BJ (cell line): ENCODE data around the gene PRL. TPM values are rescaled to one million over a fixed set of nuclear protein-coding genes. Genes with fewer than 3 reads are reported as not detected.

ENCODE experiments used
- CTCF ChIA-PET: fragments of 350-600 bp; formaldehyde crosslinking; extraction: SDS; loops from one replicate; lab custom pipeline; 2021; ENCODE audit warnings: antibody characterized with exemption, inconsistent platforms; lab: Yijun Ruan, JAX
- POLR2A ChIA-PET: fragments of 300-600 bp; sonication (Branson Sonifier 250); formaldehyde crosslinking; extraction: SDS; loops from one replicate; lab custom pipeline; 2021; ENCODE audit warnings: antibody characterized with exemption; lab: Charles Lee
- DNase-seq: peaks from one replicate; pipeline ENCODE4 v3.0.0-alpha.2; 2011; ENCODE audit warnings: low read depth
- H3K27me3 ChIP-seq: 2 replicates; pipeline ENCODE4 v1.6.0; 2011; ENCODE audit warnings: low read length; ENCODE audit not compliant: control insufficient read depth, insufficient read depth
- H3K36me3 ChIP-seq: 2 replicates; pipeline ENCODE4 v1.5.1; 2011; ENCODE audit warnings: low read length; ENCODE audit not compliant: control insufficient read depth, insufficient read depth
- H3K4me3 ChIP-seq: 2 replicates; pipeline ENCODE4 v1.5.1; 2011; ENCODE audit warnings: low read depth, mild to moderate bottlenecking, control low read depth, low read length
- polyA plus RNA-seq: library from polyadenylated mRNA; depleted of rRNA; stranded (reverse); fragments of >200 nt; gene quantifications from 2 replicates; pipeline ENCODE4 v1.2.3, GENCODE V29; 2011
- TF ChIP-seq, protein P1 (sequence below): IDR thresholded peaks from 2 replicates; pipeline ENCODE4 v1.5.1; 2011; ENCODE audit warnings: low read depth, mild to moderate bottlenecking, control low read depth, inconsistent platforms, low read length, moderate library complexity; ENCODE audit not compliant: insufficient read depth

The PRL gene
- polyA plus RNA-seq, 1 experiment, result not detected

- ChIA-PET CTCF (no interaction called here), POLR2A (no interaction called here)
- no peaks in the 10 kb centered on the region for H3K36me3 ChIP-seq
- no peak for DNase-seq
- H3K27me3 ChIP-seq, result no peaks in the 10 kb centered on the region
- TF ChIP-seq, protein P1, sequence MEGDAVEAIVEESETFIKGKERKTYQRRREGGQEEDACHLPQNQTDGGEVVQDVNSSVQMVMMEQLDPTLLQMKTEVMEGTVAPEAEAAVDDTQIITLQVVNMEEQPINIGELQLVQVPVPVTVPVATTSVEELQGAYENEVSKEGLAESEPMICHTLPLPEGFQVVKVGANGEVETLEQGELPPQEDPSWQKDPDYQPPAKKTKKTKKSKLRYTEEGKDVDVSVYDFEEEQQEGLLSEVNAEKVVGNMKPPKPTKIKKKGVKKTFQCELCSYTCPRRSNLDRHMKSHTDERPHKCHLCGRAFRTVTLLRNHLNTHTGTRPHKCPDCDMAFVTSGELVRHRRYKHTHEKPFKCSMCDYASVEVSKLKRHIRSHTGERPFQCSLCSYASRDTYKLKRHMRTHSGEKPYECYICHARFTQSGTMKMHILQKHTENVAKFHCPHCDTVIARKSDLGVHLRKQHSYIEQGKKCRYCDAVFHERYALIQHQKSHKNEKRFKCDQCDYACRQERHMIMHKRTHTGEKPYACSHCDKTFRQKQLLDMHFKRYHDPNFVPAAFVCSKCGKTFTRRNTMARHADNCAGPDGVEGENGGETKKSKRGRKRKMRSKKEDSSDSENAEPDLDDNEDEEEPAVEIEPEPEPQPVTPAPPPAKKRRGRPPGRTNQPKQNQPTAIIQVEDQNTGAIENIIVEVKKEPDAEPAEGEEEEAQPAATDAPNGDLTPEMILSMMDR, result no peak
- no peak overlapping the region for H3K4me3 ChIP-seq
These were observed 8.1 kb downstream of the PRL start for GRCh38 chr6:22288721-22289120.

- Histone ChIP-seq H3K27me3 (no peaks in the 10 kb centered on the region), H3K36me3 (no peaks in the 10 kb centered on the region), H3K4me3 (no peak overlapping the region)
- ChIA-PET CTCF (interaction anchor here (0.5 to 0.7 kb wide), 2 partner anchors 15 to 37 kb away, joined by 3 read pairs; no protein-coding TSS in a partner anchor), POLR2A (no interaction called here)
- TF ChIP-seq, protein P1, result no peak
- DNase-seq, result no peak
These were observed 12.2 kb downstream of the PRL start for GRCh38 chr6:22284666-22285065.

DNA sequence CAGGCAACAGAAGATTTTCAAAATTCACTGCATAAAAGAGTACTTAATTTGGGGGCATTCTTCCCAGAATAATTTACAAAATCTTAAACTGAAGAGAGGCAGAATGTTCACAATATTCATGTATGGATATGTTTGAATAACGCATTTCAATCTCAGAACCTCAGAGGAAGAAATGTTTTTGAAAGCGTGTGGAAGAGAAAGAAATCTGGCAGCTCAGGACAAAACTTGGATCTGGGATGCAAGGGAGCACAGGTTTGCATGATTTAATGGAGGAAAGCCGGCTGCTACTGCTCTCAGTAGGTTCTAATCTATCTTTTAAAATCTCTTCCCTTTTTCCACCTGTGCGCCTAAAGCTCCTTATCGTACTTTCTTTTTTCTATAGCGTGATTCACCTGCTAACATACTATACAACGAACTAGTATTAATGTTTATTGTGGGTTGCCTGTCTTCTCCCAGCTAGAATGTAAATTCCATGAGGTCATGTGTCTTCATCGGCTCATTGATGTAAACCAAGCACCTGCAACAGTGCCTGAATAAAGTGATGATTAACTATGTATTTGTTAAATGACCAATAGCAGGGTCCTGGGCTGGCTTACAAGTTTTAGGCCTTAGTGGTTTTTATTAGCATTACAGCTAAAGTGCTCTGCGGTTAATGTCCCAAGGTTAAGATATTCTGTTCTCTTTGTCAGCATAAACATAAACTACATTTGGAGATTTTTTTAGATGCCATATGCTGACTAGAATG is 15.3 kb downstream of the PRL start:
- H3K36me3 ChIP-seq, result no peaks in the 10 kb centered on the region
- ChIA-PET CTCF (interaction anchor here (0.7 to 0.9 kb wide), 2 partner anchors 11 to 14 kb away, joined by 3 to 4 read pairs; no protein-coding TSS in a partner anchor), POLR2A (no interaction called here)
- no peak overlapping the region for H3K4me3 ChIP-seq
- H3K27me3 ChIP-seq, result no peaks in the 10 kb centered on the region
- TF ChIP-seq, protein P1, result no peak
- DNase-seq, result no peak

DNA sequence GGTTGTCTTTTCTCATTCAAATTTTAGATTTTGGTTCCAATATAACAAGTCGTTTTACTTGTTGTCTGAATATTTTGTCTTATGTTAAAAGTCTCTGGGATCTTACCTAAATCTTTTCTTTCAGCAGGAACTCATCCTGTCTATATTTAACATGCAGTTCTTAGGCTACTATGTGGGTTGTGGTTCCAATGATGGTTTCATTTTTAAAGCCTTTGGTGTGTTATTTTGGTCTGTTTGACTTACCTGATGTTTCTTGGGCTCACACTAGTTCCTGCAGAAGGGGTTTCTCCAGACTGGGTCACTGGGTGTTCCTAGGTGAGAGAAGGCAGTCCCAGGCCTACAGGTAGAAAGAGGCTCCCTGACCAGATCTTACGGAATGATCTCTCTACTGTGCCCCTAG is 17.4 kb downstream of the PRL start:
- no peaks in the 10 kb centered on the region for H3K27me3 ChIP-seq
- POLR2A ChIA-PET, result no interaction called here
- TF ChIP-seq, protein P1, result no peak
- H3K36me3 ChIP-seq, result no peaks in the 10 kb centered on the region
- no peak overlapping the region for H3K4me3 ChIP-seq
- CTCF ChIA-PET, result no interaction called here
- no peak for DNase-seq

GRCh38 chr6:22271081-22271480 is 25.8 kb downstream of the PRL start:
- H3K27me3 ChIP-seq, result no peaks in the 10 kb centered on the region
- DNase-seq, result no peak
- no peak overlapping the region for H3K4me3 ChIP-seq
- ChIA-PET POLR2A (no interaction called here), CTCF (interaction anchor here (0.7 kb wide), 1 partner anchor 11 kb away, joined by 4 read pairs; no protein-coding TSS in a partner anchor)
- no peaks in the 10 kb centered on the region for H3K36me3 ChIP-seq
- TF ChIP-seq, protein P1, result no peak
